Spleen (tissue), 7 donors: ENCODE measurements around the gene LSM14A.

Experiments used
- CTCF ChIP-seq, 11 experiments: fragments of 200-600 bp in 7 of 11; fragments of 450-650 bp in 4 of 11; sonication (generic) in 4 of 11; IDR thresholded peaks in 8 of 11; conservative IDR thresholded peaks in 3 of 11; 1 replicate in 7 of 11; 2 replicates in 4 of 11; pipeline versions ENCODE4 v1.4.0 to v1.8.0; 2016 to 2021; ENCODE audit warnings: antibody characterized with exemption in 11 of 11, inconsistent platforms in 4 of 11, mild to moderate bottlenecking in 1 of 11
- POLR2A ChIP-seq, 3 donors: fragments of 450-650 bp; IDR thresholded peaks; one replicate each; pipeline ENCODE4 v1.5.1; 2017; ENCODE audit warnings: antibody characterized with exemption in 3 of 3, mild to moderate bottlenecking in 1 of 3
- POLR2AphosphoS5 ChIP-seq, 3 donors: sonication (generic); formaldehyde crosslinking; IDR thresholded peaks; one replicate each; pipeline ENCODE4 v1.5.1; 2017; ENCODE audit warnings: antibody characterized with exemption in 3 of 3
- donor health status: DM: no; HTN: no; CAD: no; lungs with moderate emphysema.
- donor health status: DM: no; HTN: no; CAD: no.
- donor health status: DM: no; HTN: no; CAD: no.

GRCh38 chr19:34172661-34173192 is 423 bp downstream of the LSM14A start:
- no peak for TF ChIP-seq POLR2AphosphoS5 (IDR thresholded peaks at IDR 0.05)
- no peak for TF ChIP-seq POLR2A (IDR thresholded peaks at IDR 0.05)
- no peak for TF ChIP-seq CTCF (IDR thresholded peaks at IDR 0.05 in 8 of 11, conservative IDR thresholded peaks at IDR 0.05 in 3 of 11)
